Chondrocyte (in vitro differentiated cells): ENCODE results near the gene PRSS33. TPM values are rescaled to one million over a fixed set of nuclear protein-coding genes. Genes with fewer than 3 reads are reported as not detected.

Source experiments
- DNase-seq: peaks from one replicate; pipeline ENCODE4 v3.0.0; 2021; ENCODE audit warnings: mixed read lengths, low spot score
- H3K27ac Mint-ChIP-seq: one replicate; pipeline ENCODE4 v1.8.0; 2021; ENCODE audit warnings: mild to moderate bottlenecking, moderate library complexity, mixed read lengths; ENCODE audit not compliant: unreplicated experiment
- H3K27me3 Mint-ChIP-seq: 2 replicates; pipeline ENCODE4 v1.8.0; 2021; ENCODE audit warnings: low read depth, mixed read lengths
- H3K36me3 Mint-ChIP-seq: 2 replicates; pipeline ENCODE4 v1.8.0; 2021; ENCODE audit warnings: low read depth, mixed read lengths
- H3K4me1 Mint-ChIP-seq: 2 replicates; pipeline ENCODE4 v1.8.0; 2021; ENCODE audit warnings: low read depth, mild to moderate bottlenecking, mixed read lengths
- H3K4me3 Mint-ChIP-seq: one replicate; pipeline ENCODE4 v1.8.0; 2021; ENCODE audit warnings: mild to moderate bottlenecking, moderate library complexity, mixed read lengths; ENCODE audit not compliant: unreplicated experiment
- H3K9me3 Mint-ChIP-seq: 2 replicates; pipeline ENCODE4 v1.8.0; 2021; ENCODE audit warnings: low read depth, mixed read lengths
- total RNA-seq: library from RNA; stranded (reverse); gene quantifications from 3 replicates; pipeline ENCODE4 v1.2.1, GENCODE V29; 2021
- TF ChIP-seq, protein P1 (sequence below): fragments of 200-600 bp; sonication (generic); IDR thresholded peaks from 2 replicates; pipeline ENCODE4 v1.5.0; 2021; ENCODE audit warnings: antibody characterized with exemption, mild to moderate bottlenecking, moderate library complexity

Gene PRSS33
- total RNA-seq, 1 donor from 2014 or later, result not detected

GRCh38 chr16:2749936-2750335 is 37.4 kb downstream of the PRSS33 start:
- Mint-ChIP-seq H3K9me3 (no peaks in the 10 kb centered on the region), H3K27me3 (no peaks in the 10 kb centered on the region), H3K27ac (no peak overlapping the region), H3K4me3 (no peak overlapping the region), H3K4me1 (peaks cover 26% of the 10 kb centered on the region), H3K36me3 (peaks cover 4% of the 10 kb centered on the region)
- DNase-seq, result no peak
- TF ChIP-seq, protein P1, sequence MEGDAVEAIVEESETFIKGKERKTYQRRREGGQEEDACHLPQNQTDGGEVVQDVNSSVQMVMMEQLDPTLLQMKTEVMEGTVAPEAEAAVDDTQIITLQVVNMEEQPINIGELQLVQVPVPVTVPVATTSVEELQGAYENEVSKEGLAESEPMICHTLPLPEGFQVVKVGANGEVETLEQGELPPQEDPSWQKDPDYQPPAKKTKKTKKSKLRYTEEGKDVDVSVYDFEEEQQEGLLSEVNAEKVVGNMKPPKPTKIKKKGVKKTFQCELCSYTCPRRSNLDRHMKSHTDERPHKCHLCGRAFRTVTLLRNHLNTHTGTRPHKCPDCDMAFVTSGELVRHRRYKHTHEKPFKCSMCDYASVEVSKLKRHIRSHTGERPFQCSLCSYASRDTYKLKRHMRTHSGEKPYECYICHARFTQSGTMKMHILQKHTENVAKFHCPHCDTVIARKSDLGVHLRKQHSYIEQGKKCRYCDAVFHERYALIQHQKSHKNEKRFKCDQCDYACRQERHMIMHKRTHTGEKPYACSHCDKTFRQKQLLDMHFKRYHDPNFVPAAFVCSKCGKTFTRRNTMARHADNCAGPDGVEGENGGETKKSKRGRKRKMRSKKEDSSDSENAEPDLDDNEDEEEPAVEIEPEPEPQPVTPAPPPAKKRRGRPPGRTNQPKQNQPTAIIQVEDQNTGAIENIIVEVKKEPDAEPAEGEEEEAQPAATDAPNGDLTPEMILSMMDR, result no peak

GRCh38 chr16:2749476-2749875 is 37.9 kb downstream of the PRSS33 start:
- H3K27me3 Mint-ChIP-seq, result no peaks in the 10 kb centered on the region
- TF ChIP-seq, protein P1, result no peak
- no peak for DNase-seq
- H3K9me3 Mint-ChIP-seq, result no peaks in the 10 kb centered on the region
- H3K36me3 Mint-ChIP-seq, result peaks cover 4% of the 10 kb centered on the region
- peaks cover 22% of the 10 kb centered on the region for H3K4me1 Mint-ChIP-seq
- no peak overlapping the region for H3K27ac Mint-ChIP-seq
- no peak overlapping the region for H3K4me3 Mint-ChIP-seq

GRCh38 chr16:2748757-2749455 is 38.5 kb downstream of the PRSS33 start:
- Mint-ChIP-seq H3K36me3 (peaks cover 2% of the 10 kb centered on the region), H3K27me3 (no peaks in the 10 kb centered on the region), H3K27ac (no peak overlapping the region), H3K4me3 (no peak overlapping the region), H3K4me1 (peaks cover 16% of the 10 kb centered on the region), H3K9me3 (no peaks in the 10 kb centered on the region)
- DNase-seq, result no peak
- TF ChIP-seq, protein P1, result no peak

GRCh38 chr16:2745961-2746360 is 41.4 kb downstream of the PRSS33 start:
- Mint-ChIP-seq H3K36me3 (peaks cover 2% of the 10 kb centered on the region), H3K4me1 (peaks cover 4% of the 10 kb centered on the region), H3K27ac (no peak overlapping the region), H3K27me3 (no peaks in the 10 kb centered on the region), H3K4me3 (no peak overlapping the region), H3K9me3 (no peaks in the 10 kb centered on the region)
- TF ChIP-seq, protein P1, result no peak
- no peak for DNase-seq

GRCh38 chr16:2745116-2745890 is 42.1 kb downstream of the PRSS33 start:
- no peak for DNase-seq
- H3K27ac Mint-ChIP-seq, result no peak overlapping the region

More at GRCh38 chr16:2745116-2745890, 42.1 kb downstream of the PRSS33 start:
- H3K4me1 Mint-ChIP-seq, result no peaks in the 10 kb centered on the region
- H3K9me3 Mint-ChIP-seq, result no peaks in the 10 kb centered on the region
- H3K27me3 Mint-ChIP-seq, result no peaks in the 10 kb centered on the region
- peaks cover 2% of the 10 kb centered on the region for H3K36me3 Mint-ChIP-seq
- TF ChIP-seq, protein P1, result no peak
- no peak overlapping the region for H3K4me3 Mint-ChIP-seq
